ENCODE data around the gene EXOSC9.

EXOSC9 gene

DNA sequence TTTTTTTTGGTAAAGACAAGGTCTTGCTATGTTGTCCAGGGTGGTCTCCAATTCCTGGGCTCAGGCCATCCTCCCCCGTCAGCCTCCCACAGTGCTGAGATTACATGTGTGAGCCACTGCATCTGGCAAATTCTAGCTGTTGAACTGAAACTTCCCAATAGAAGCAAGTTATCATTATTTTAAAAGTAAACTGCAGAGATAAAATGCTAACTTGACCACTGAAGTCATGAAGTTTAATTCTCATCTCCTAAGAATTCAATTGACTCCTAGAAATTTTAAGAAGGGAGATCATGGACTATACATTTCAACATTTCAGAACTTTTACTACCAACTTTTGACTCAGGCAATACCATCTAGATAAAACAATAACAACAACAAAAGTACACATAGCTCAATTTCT lies 11.7 kb upstream of the EXOSC9 start:
- DNase-seq (ENCODE audit: low spot score), result no peak

DNA sequence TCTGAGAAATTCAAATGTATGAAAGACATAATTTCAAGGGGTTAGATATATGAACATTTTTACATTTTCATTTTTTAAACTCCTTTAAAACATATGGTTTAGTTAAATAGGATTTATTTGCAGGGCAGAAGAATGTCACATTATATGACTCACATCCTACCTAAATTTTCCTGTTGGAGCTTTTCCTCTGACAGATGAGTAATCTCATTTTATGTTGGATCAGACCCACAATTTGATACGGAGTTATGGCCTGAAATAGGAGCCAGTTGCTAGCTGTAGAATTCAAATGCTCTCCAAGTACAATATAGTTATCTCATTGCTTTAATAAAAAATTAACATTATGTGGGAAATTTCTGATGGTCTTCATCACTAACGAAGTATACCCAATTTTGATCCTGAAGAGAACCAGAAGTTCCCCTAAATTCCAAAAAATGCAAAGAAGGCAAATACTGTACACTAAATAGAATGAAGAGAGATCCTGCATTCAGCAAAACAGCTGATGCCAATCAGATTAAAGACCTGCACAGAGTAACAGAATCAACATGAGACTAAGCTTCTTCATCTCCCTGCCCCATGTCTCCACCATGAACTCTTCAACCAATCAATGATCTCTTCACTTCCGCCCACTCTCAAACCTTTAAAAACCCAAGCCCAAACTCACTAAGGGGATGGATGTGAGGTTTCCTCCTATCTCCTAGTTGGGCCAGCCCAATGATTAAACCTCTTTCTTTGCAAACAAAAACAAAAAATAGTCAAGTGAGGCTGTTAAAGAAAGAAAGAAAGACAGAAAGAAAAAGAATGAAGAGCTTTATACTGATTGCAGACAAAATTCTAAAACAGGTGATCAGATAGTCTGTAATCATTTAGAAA lies 10.9 kb upstream of the EXOSC9 start:
- no peak for DNase-seq (ENCODE audit: low spot score)

DNA sequence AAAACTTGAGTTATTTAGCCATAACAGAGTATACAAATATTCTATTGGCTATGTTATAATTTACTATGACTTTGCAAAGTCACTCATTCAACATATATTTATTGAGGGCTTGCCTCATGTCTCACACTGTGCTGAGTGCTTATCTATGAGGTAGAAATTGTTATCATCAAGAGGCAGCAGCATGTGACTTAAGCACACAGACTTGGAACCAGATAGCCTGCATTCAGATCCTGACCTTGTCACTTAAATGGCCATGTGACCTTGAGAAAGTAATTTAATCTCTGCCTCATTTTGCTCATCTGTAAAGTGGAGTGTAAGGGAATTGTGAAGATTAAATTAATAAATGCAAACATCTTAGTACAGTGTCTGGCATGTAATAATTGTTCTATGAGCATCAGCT lies 10.1 kb upstream of the EXOSC9 start:
- DNase-seq (ENCODE audit: low spot score), result no peak

DNA sequence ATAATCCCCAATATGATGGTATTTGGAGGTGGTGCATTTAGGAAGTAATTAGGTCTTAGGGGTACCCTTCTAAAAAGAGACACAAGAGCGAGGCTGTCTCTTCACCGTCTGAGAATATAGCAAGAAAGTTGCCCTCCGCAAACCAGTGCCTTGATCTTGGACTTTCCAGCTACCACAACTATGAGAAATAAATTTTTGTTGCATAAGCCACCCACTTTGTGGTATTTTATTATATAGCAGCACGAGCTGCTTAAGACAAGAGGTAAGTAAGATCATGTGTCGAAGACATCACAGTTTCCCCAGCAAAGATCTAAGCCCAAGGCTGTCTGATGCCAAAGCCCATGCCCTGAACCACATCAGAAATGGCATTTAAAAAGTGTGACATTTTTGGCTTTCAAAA lies 9.6 kb upstream of the EXOSC9 start:
- DNase-seq (ENCODE audit: low spot score), result no peak

DNA sequence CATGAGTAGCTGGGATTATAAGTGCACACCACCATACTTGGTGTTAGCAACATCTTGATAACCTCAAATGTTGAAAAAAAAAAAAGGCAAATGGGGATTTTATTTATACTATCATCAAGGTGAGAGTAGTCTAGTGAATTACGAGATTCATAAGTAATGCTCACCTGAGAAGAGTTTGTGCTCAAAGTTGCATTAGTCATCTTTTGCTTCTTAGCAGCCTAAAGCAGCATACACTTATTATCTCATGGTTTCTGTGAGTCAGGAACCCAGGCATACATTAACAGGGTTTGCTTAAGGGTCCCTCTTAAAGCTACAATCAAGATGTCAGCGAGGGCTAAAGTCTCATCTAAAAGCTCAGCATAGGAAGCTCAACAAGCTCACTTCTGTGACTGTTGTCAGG lies 8.2 kb upstream of the EXOSC9 start:
- no peak for DNase-seq (ENCODE audit: low spot score)

DNA sequence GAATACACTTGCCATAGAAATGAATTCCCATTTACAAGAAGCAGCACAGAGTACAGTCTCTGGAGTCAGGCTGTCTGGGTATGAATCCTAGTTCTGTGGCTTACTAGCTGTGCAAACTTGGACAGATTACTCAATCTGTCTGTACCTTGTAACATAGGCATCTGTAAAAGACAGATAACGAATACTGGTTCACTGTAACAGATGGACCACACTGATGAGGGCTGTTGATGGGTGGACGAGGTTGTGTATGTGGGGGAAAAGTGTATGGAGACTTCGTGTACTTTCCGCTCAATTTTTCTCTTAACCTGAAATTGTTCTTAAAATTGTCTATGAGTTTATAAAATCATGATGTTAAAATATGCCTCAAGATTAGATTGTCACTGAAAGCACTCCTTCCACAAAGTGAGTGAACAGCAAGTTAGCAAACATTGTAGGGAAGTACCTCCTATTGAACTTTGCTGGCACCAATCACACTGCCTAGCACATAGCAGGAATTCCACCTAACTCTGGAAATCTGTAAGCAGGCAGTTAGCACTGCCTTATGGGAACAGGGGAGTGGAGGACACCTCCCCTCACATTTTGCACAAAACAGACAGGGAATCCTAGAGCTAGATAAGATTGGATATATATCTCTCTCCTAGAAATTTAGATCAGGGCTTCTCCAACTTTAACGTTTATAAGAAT lies 6.5 kb upstream of the EXOSC9 start:
- no peak for DNase-seq (ENCODE audit: low spot score)

DNA sequence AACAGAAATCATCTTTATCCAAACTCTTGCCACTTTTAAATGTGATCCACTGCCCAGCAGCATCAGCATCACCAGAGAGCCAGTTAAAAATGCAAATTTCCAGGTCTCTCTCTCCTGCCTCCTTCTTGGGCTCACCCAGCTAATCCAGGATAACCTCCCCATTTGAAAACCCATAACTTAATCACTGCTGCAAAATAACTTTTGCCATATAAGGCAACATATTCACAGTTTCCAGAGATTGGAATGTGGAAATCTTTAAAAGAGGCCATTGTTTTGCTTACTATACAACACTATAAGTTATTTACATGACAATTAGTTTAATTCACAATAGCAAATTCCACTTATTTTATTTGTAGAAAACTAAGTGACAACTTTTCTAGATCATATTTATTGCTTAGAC lies 4.8 kb upstream of the EXOSC9 start:
- DNase-seq (ENCODE audit: low spot score), result no peak

DNA sequence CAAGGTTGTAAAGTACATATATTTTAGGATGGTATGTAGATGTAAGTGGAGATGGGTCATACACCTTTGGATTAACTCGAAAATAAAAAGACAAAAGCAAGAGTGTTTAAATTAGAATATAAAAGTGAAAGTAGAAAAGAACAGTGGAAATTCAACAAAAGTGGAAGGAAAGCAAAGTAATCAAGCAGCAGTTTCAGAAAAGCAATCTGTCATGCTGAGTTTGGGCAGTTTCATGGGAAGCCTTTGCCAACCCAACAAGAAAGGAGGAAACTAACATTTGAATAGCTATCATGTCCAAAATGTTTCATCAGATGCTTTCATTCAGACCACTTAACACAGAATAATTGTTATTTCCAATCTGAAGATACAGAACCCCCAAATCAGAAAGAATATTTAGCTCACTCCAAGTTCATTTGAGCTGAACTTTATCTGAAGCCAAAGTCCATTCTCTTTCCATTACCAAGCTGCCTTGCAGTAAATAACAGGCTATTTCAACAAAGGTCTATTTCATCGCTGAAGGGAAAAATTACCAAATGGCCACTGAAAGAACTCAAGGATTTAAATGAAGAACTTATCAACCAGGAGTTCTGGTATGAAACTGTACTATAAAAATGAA lies 1.8 kb upstream of the EXOSC9 start:
- DNase-seq (ENCODE audit: low spot score), result no peak

DNA sequence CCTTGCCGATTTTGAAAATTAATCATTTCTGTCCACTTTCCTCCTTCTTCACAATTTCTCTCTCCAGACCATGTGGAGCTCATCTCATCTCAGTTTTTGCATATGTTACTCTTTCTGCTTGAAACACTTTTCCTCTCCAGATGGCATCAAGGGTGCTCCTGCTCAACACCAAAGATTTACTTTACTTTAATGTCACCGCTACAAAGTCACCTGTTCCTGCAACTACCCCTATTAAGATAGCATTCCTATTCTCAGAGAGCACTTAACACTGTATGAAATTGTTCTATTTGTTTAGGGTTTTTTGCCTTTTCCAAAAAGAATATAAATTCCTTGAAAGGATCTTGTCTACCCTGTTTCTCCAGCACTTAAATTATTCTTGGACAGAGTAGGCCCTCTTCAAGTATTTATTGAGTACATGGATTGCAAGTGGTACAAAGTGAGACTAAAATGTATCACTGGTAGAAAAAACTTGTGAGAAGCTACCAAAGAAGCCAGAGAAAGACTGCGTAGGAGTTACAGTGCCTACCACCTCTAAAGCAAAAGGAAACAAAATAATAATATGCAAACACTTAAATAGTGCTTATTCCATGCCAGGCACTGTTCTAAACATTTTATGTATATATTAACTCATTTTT lies 1.1 kb upstream of the EXOSC9 start:
- DNase-seq (ENCODE audit: low spot score), result no peak

DNA sequence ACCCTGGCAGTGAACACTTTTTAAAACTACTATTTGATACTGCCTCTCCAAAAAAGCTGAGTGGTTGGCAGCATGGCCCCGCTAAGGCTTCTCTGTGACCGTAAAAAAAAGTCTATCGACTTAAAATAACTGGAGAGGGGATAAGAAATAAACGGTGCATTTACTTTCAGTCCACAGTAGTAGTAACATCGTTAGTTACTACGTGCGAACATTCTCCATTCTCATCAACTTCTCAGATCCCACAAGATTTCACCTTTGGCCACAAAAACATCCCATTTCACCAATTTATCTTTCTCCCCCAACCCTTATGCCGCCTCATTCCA lies 524 bp upstream of the EXOSC9 start:
- no peak for DNase-seq (ENCODE audit: low spot score)

DNA sequence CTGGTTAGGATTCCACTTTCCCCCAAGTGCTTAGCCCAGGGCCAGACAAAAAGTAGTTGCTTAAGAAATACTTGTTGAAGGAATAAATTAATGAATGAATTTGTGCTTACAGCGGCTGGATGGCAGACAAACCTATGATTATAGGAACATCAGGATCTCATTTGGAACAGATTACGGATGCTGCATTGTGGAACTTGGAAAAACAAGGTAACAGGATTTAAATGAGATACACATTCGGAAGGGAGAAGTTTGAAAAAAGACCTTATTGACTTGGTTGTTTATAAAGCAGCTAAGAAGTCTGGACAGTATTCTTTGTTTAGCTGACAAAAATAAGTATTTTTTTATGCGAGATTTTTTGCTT lies 572 bp downstream of the EXOSC9 start:
- no peak for DNase-seq (ENCODE audit: low spot score)

DNA sequence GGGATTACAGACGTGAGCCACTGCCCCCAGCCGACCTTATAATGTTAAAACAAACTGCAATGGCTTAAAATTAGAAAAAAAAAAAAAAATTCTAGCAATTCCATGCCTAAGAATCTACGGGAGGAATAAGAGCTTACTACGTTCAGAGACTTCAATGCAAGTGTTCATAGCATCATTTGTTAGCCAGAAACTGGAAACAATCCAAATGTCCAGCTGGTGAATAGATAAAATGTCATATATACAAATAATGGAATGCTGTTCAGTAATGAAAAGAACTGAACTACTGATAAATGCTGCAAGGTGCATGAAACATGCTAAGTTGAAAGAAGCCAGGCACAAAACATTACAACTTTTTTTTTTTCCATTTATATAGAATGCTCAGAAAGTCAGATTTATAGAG lies 5.3 kb downstream of the EXOSC9 start:
- DNase-seq (ENCODE audit: low spot score), result no peak

DNA sequence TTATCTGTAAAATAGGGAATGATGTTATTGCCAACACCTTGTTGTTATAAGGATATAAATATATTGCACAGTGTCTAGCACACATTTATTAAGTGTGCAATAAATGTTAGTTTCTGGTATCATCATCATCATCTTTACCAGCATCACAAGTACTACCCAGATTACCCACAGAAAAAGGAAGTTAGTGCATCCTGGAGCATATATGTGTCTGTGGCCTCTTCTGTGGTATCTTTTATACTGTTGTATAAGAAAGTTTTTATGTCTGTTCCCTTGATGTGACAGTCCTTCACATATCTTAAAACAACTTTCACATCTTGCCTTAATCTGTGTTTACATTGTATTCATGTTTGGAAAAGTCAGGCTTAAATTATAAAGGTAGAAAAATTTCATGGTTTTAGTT lies 10.0 kb downstream of the EXOSC9 start:
- no peak for DNase-seq (ENCODE audit: low spot score)

DNA sequence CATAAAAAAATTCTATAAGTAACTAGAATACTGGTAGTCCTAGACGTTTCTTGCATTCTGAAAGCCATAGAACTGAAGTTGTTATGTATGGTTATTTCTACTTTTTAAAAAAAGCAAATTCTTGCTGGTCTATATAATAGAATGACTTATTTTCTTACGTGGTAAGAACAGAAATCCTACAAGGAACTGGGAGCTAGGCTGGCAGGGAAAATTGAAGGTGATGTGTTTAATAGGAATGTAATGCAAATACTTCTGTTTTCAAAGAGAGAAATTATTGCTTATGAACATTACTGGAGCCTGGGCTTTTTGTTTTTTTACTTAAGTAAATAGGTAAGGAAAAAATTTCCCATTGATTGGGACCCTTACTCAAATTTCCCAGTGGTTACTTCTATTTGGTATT lies 13.6 kb downstream of the EXOSC9 start:
- no peak for DNase-seq (ENCODE audit: low spot score)

DNA sequence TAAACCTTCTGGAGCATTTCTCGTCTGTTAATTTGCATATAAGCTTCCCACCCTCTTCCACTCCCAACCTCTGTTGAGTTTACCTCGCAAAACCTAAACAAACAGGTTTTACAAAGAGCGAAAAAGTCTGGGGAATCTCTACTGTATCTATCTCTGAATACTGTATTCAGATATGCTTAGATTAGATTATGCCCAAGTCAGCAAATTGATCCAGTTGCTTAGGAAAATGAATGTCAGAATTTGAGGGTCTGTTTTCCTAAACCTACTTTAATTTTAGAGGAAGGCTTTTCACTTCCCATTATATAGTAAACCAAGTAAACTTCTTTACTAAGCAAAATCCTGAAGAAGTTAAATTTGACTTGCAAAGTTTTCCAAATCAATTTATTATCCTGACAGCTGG lies 15.9 kb downstream of the EXOSC9 start:
- no peak for DNase-seq (ENCODE audit: low spot score)

DNA sequence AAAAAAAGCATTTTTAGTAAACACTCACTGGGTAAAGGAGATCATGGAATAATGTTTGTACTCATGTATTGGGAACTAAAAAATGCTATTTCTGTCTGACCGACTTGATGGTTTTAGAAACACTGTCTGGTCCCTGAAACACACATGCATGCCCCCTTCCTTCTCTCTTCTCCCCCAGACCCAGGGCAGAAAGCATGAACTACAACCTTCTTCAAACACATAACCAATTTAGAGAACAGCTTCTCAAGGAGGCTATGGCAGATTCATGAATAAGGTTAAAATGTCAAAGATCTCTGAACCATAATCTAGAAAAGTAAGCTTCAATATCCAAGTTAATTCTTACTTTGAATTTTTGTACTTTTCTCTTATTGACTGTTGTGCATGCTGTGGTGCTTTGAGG lies 16.6 kb downstream of the EXOSC9 start:
- DNase-seq (ENCODE audit: low spot score), result no peak

DNA sequence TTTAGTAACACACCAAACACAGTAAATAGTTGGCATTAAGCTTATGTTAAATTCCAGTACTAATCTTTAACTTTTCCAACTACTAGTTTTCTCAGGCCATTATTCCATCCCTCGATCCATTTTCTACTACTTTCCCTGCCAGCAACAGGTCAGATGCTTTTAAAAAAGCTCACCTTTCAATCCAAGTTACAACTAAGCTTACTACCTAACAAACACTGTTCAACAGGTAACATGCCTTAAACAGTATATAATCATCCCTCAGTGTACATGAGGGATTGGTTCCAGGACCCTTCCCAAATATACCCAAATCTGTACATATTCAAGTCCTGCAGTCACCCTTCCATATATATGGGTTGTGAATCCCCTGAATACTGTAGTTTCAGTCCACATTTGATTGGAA lies 17.1 kb downstream of the EXOSC9 start:
- DNase-seq (ENCODE audit: low spot score), result no peak

DNA sequence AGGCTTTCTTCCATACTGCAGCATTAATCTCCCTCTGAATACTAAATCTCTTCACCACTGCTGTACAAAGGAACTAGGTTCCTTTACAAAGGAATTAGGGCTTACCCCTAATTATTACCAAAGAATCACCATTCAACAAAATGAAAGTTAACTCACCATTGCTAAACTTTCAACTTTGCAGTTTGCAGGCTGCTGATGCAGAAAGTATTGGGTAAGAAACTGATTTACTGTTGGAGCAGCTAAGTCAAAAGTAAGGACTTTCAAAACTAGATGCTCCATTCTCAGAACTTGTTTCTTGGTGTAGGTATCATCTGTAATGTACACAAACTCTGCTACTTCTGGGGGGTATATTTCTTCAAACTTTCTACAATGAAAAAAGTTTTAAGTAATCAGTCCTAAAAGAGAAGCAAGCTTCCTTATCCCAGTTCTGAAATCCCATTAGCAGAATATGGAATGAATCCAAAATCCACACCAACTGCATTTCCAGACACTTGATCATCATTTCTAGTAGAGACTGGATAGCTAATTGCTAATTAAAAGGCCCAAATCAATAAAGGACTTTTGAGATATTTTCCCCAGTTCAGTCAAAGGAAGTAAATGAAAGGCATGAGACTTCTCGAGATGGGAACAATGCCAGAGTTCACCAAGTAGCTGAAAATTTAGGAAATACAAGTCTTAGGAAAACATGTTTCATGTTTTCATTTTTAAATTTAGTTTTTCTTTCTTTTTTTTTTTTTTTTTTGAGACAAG lies 18.3 kb downstream of the EXOSC9 start:
- no peak for DNase-seq (ENCODE audit: low spot score)

DNA sequence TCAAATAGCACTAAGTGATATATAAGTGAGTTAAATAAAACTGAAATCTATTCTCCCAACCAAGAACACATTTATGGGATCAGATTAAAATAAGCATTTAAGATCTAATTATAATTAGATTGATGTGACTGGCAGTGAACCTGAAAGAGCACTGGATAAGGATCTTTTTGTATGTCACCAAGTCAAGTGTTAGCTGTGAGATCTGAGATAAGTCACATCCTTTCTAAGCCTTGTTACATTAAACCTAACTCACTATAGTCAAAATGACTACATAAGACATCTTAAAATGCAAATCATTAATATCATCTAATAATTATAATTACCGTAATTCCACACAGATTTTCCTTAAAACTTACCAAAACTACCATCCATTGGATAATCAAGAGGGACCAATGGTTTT lies 20.9 kb downstream of the EXOSC9 start:
- DNase-seq (ENCODE audit: low spot score), result no peak

DNA sequence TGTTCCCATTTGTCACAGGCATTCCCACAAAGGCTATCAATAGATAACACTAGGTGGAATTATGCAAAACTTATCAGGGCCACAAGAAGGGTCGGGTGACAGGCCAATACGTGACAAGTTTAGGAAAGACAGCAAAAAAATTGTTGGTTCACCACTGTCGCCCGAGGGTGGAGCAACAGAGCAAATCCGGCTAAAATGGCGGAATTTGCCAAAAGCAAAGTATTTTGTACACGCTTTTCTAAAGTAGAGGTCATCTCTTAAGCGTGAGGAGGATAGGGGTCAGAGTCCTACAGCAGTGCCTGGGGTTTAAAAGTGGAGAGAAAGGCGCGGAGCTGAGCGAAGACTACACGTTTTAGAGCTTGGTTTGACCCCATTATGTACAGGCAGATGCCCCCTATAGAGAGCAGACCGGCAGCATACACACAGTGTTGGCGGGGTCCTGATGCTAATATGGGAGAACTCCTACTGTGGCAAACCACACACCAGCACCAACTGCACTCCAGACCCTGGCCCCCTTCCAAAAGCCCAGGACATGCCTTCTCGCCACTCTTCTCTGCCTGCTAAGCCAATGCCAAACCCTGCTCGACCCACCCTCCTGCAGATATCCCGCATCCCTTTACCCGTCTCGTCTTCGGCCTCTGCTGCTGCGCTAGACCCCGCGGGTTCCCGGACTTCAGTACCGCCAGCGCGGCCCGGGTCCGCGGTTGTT lies 21.8 kb downstream of the EXOSC9 start:
- DNase-seq (ENCODE audit: low spot score), result peak; percentile 32

DNA sequence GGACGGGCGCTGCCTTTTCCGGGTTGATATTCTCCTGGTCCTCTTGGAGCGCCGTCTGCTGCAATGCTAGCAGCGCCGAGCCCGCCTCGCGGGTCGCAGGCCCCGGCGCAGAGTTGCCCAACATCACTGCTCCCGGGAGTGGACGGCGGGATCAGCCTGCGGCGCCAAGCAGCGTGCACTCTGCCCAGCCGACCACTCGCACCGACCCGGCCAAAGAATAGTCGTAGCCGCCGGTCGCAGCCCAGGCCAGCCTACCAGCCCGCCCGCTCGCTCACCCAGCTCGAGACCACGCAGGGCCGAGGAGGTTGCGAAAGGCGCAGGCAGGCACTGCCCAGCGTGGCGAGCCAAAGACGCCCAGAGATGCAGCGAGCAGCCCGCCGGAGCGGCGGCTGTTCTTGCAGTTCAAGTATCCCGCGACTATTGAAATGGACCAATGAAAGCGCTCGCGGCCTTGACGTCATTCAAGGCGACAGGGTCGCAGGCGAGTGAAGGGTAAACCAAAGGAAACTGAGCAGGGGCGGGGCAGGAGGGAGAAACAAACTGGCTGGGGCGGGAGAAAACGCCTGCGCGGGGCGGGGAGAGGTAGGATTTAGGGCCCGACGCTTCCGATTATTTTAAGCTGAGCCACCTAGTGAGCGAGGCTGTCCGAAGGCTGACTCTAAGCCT lies 22.5 kb downstream of the EXOSC9 start, which contains the start of gene CCNA2:
CCNA2 (minus strand) TSS at position 379 of the 666 bp plus-strand sequence; CDS start at position 124, 255 bp downstream.
- DNase-seq (ENCODE audit: low spot score), result peak; percentile 97
